NCI-H2107 treated with DMSO at 0.1 percent for 48 hours (cell line): Measurements from ENCODE around the gene BTN1A1.
"Not testable (repeated sequence)": the region's sequence is repeated elsewhere in the genome, so short reads cannot be mapped to it uniquely, and the experiment has no call there.

Experiments used
- DNase-seq: peaks from one replicate; lab custom pipeline; 2025; ENCODE audit not compliant: unreplicated experiment; lab: John Stamatoyannopoulos, UW

Gene BTN1A1

GRCh38 chr6:26507658-26508057 lies 7.6 kb downstream of the BTN1A1 start:
- DNase-seq: no peak

- not testable (repeated sequence) for DNase-seq
These were observed 10.9 kb downstream of the BTN1A1 start for GRCh38 chr6:26511033-26511432.

- DNase-seq: no peak
These were observed 14.9 kb downstream of the BTN1A1 start for GRCh38 chr6:26514984-26515383.

GRCh38 chr6:26516481-26517427 lies 16.7 kb downstream of the BTN1A1 start:
- DNase-seq: no peak

- no peak for DNase-seq
These were observed 19.3 kb downstream of the BTN1A1 start for GRCh38 chr6:26519359-26519758.

- no peak for DNase-seq
These were observed 20.2 kb downstream of the BTN1A1 start for GRCh38 chr6:26520237-26520849.

GRCh38 chr6:26520850-26521599 lies 20.9 kb downstream of the BTN1A1 start:
- peak; percentile 47 for DNase-seq

- no peak for DNase-seq
These were observed 21.7 kb downstream of the BTN1A1 start for GRCh38 chr6:26521600-26522391.

- not testable (repeated sequence) for DNase-seq
These were observed 22.6 kb downstream of the BTN1A1 start for GRCh38 chr6:26522486-26523228.

GRCh38 chr6:26524314-26524713 lies 24.2 kb downstream of the BTN1A1 start:
- DNase-seq: not testable (repeated sequence)

GRCh38 chr6:26524722-26525370 lies 24.7 kb downstream of the BTN1A1 start:
- DNase-seq: no peak

GRCh38 chr6:26525838-26526237 lies 25.7 kb downstream of the BTN1A1 start:
- no peak for DNase-seq

GRCh38 chr6:26526928-26527327 lies 26.8 kb downstream of the BTN1A1 start:
- no peak for DNase-seq

- no peak for DNase-seq
These were observed 30.1 kb downstream of the BTN1A1 start for GRCh38 chr6:26530203-26530602.

- DNase-seq: no peak
These were observed 31.8 kb downstream of the BTN1A1 start for GRCh38 chr6:26531897-26532296.

GRCh38 chr6:26532699-26533531 lies 32.8 kb downstream of the BTN1A1 start:
- peak; percentile 68 for DNase-seq

- DNase-seq: no peak
These were observed 33.4 kb downstream of the BTN1A1 start for GRCh38 chr6:26533532-26533931.

GRCh38 chr6:26534681-26535465 lies 34.8 kb downstream of the BTN1A1 start:
- peak; percentile 44 for DNase-seq
